ENCODE data around the gene RNF7. TPM values are rescaled to one million over a fixed set of nuclear protein-coding genes. Genes with fewer than 3 reads are reported as not detected.

The RNF7 gene
- total RNA-seq, 1 experiment from 2014 or later, result 126 TPM

DNA sequence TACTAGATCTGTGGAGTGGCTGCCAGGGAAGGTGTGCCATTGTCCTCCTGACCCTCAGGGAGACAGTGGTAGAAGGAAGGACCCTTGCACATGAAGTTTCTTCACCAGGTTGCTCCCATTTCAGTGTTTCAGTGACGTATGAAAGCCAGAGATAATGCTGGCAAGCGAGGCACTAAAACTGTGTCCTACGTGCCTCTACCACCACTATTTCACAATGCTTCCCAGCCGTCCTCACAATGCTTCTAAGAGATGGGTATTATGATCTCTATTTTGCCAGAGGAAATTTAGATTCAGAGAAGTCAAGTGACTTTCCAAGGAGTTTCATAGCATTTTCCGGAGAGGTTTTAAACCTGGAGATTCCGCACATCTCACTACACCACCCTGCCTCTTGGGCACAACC, 28.0 kb upstream of the RNF7 start:
- no peak for DNase-seq
- no CpG with 5 or more reads among the region's 6 CpGs for WGBS (ENCODE audit: extremely low coverage, insufficient read length, low lambda C conversion rate)
- H3K14ac ChIP-seq (ENCODE audit: insufficient read depth, low read length), result no peak overlapping the region

More for the DNA sequence above, 28.0 kb upstream of the RNF7 start:
- no peak overlapping the region for H2AFZ ChIP-seq (ENCODE audit: low read length)
- H4K20me1 ChIP-seq (ENCODE audit: control insufficient read depth, insufficient read depth, insufficient read length), result no peaks in the 10 kb centered on the region
- Mint-ChIP-seq H3K36me3 (ENCODE audit: insufficient read depth in 1 of 3, low read depth in 3 of 3) (peaks cover 0 to 2% (median 0%) of the 10 kb centered on the region in 3 experiments; a peak in 2 of 7 replicates), H3K27me3 (ENCODE audit: low read depth) (no peaks in the 10 kb centered on the region), H3K9me3 (peaks cover 0 to 3% of the 10 kb centered on the region in 2 experiments; a peak in 2 of 5 replicates), H3K27ac (no peak overlapping the region), H3K4me3 (no peak overlapping the region), H3K4me1 (no peaks in the 10 kb centered on the region; a peak in 1 of 4 replicates)
- no peak overlapping the region for H3T11ph ChIP-seq (ENCODE audit: low read length)
- no peak overlapping the region for H3K23ac ChIP-seq (ENCODE audit: insufficient read length, low read depth, low read length)
- H3K9me3 ChIP-seq (ENCODE audit: control insufficient read depth, low read depth, low read length), result no peaks in the 10 kb centered on the region
- no peak overlapping the region for H2BK5ac ChIP-seq (ENCODE audit: insufficient read length, low read length)
- no peak overlapping the region for H4K5ac ChIP-seq (ENCODE audit: insufficient read length, low read depth, low read length)
- H3K79me2 ChIP-seq (ENCODE audit: insufficient read depth, low read length), result no peaks in the 10 kb centered on the region
- no peak overlapping the region for H2BK20ac ChIP-seq (ENCODE audit: low read depth, low read length, poor library complexity, severe bottlenecking)
- no peaks in the 10 kb centered on the region for H3K27me3 ChIP-seq (ENCODE audit: insufficient read depth, low read length)
- no peak overlapping the region for H2BK12ac ChIP-seq (ENCODE audit: insufficient read length, low read depth, low read length)
- H4K91ac ChIP-seq (ENCODE audit: insufficient read length, low read depth, low read length), result no peak overlapping the region
- H3K79me1 ChIP-seq (ENCODE audit: insufficient read depth, low read depth, low read length, poor library complexity, severe bottlenecking), result no peaks in the 10 kb centered on the region
- H3K27ac ChIP-seq (ENCODE audit: insufficient read length, low read depth, low read length), result no peak overlapping the region
- no peaks in the 10 kb centered on the region for H3K4me1 ChIP-seq (ENCODE audit: insufficient read depth, low read length)
- H2AK5ac ChIP-seq (ENCODE audit: insufficient read length, low read length), result no peak overlapping the region
- H2BK15ac ChIP-seq (ENCODE audit: low read depth, low read length), result no peak overlapping the region
- TF ChIP-seq CTCF (conservative IDR thresholded peaks at IDR 0.05), result no peak
- H4K8ac ChIP-seq (replicated peaks; ENCODE audit: insufficient read length, low read depth, low read length), result no peak overlapping the region
- H3K4me2 ChIP-seq (ENCODE audit: insufficient read depth, insufficient read length, low read length), result no peak overlapping the region
- no peak overlapping the region for H3K18ac ChIP-seq (ENCODE audit: insufficient read length, low read depth, low read length)
- H3K9ac ChIP-seq (ENCODE audit: extremely low read depth, insufficient read length, low read length), result no peak overlapping the region
- H3K4ac ChIP-seq (ENCODE audit: low read depth, low read length), result no peak overlapping the region
- H2BK120ac ChIP-seq (ENCODE audit: low read depth, low read length, poor library complexity, severe bottlenecking), result no peak overlapping the region
- H3K56ac ChIP-seq (ENCODE audit: insufficient read length, low read depth, low read length), result no peak overlapping the region
- no peaks in the 10 kb centered on the region for H3K23me2 ChIP-seq (ENCODE audit: insufficient read length, low read depth, low read length, poor library complexity, severe bottlenecking)
